Osteoblast (primary cell): ENCODE data around the gene GTF2A1L. TPM values are rescaled to one million over a fixed set of nuclear protein-coding genes. Genes with fewer than 3 reads are reported as not detected.

Experiments used
- DNase-seq: peaks from one replicate; pipeline ENCODE4 v3.0.0; 2011; ENCODE audit warnings: low spot score, mixed read lengths; ENCODE audit not compliant: insufficient read length; ENCODE audit errors: missing footprints
- H2AFZ ChIP-seq: 2 replicates; pipeline ENCODE4 v1.6.0; 2011; ENCODE audit warnings: mild to moderate bottlenecking, low read length
- H3K27ac ChIP-seq: 2 replicates; pipeline ENCODE4 v1.5.1; 2011; ENCODE audit warnings: mild to moderate bottlenecking, low read depth, low read length, moderate library complexity
- H3K27me3 ChIP-seq: 2 replicates; pipeline ENCODE4 v1.6.0; 2012; ENCODE audit warnings: mild to moderate bottlenecking, control low read depth, inconsistent platforms, low read length, moderate library complexity; ENCODE audit not compliant: insufficient read depth
- H3K36me3 ChIP-seq: 2 replicates; pipeline ENCODE4 v1.5.1; 2011; ENCODE audit warnings: mild to moderate bottlenecking, low read length, control low read depth, moderate library complexity; ENCODE audit not compliant: insufficient read depth
- H3K4me1 ChIP-seq: 2 replicates; pipeline ENCODE4 v1.5.1; 2011; ENCODE audit warnings: mild to moderate bottlenecking, low read length, control low read depth, moderate library complexity; ENCODE audit not compliant: insufficient read depth
- H3K4me2 ChIP-seq: 2 replicates; pipeline ENCODE4 v1.6.0; 2011; ENCODE audit warnings: mild to moderate bottlenecking, low read length; ENCODE audit not compliant: insufficient read depth
- H3K4me3 ChIP-seq: fragments of 200-600 bp; sonication (generic); 3 replicates; pipeline ENCODE4 v1.5.1; 2012; ENCODE audit warnings: mild to moderate bottlenecking, low read length, inconsistent platforms; ENCODE audit not compliant: insufficient read depth
- H3K79me2 ChIP-seq: 2 replicates; pipeline ENCODE4 v1.6.0; 2012; ENCODE audit warnings: mild to moderate bottlenecking, low read length, control low read depth, inconsistent platforms; ENCODE audit not compliant: insufficient read depth
- H3K9me3 ChIP-seq: 2 replicates; pipeline ENCODE4 v1.5.1; 2011; ENCODE audit warnings: low read depth, low read length, control low read depth
- H4K20me1 ChIP-seq: 2 replicates; pipeline ENCODE4 v1.6.0; 2012; ENCODE audit warnings: mild to moderate bottlenecking, low read length, control low read depth; ENCODE audit not compliant: insufficient read depth
- CTCF ChIP-seq: IDR thresholded peaks from 2 replicates; pipeline ENCODE4 v1.5.1; 2011; ENCODE audit warnings: mild to moderate bottlenecking, low read depth, low read length, moderate library complexity; ENCODE audit errors: extremely low read depth
- total RNA-seq: library from RNA; depleted of rRNA; stranded (reverse); fragments of >200 nt; gene quantifications from 2 replicates; pipeline ENCODE4 v1.2.3, GENCODE V29; 2012

The GTF2A1L gene
- total RNA-seq, 1 donor = 1.1 TPM

GRCh38 chr2:48574353-48575287, 43.0 kb upstream of the GTF2A1L start:
- no peak for TF ChIP-seq CTCF
- no peak overlapping the region for H3K27ac ChIP-seq
- no peaks in the 10 kb centered on the region for H3K36me3 ChIP-seq
- no peak overlapping the region for H3K4me3 ChIP-seq
- no peaks in the 10 kb centered on the region for H3K9me3 ChIP-seq
- no peak overlapping the region for H3K4me2 ChIP-seq
- H3K79me2 ChIP-seq = no peaks in the 10 kb centered on the region
- H4K20me1 ChIP-seq = no peaks in the 10 kb centered on the region
- H2AFZ ChIP-seq = no peak overlapping the region
- H3K27me3 ChIP-seq = no peaks in the 10 kb centered on the region
- DNase-seq = no peak
- no peaks in the 10 kb centered on the region for H3K4me1 ChIP-seq

- no peak overlapping the region for H3K4me3 ChIP-seq
- H3K36me3 ChIP-seq = no peaks in the 10 kb centered on the region
- no peaks in the 10 kb centered on the region for H4K20me1 ChIP-seq
- no peaks in the 10 kb centered on the region for H3K27me3 ChIP-seq
- no peaks in the 10 kb centered on the region for H3K4me1 ChIP-seq
- DNase-seq = no peak
- H2AFZ ChIP-seq = no peak overlapping the region
- H3K9me3 ChIP-seq = no peaks in the 10 kb centered on the region
- no peak overlapping the region for H3K27ac ChIP-seq
- TF ChIP-seq CTCF = no peak
- no peak overlapping the region for H3K4me2 ChIP-seq
- H3K79me2 ChIP-seq = no peaks in the 10 kb centered on the region
These were observed 39.3 kb upstream of the GTF2A1L start for GRCh38 chr2:48578313-48578712.

- H3K4me3 ChIP-seq = no peak overlapping the region
- no peak for DNase-seq
- no peaks in the 10 kb centered on the region for H3K9me3 ChIP-seq
- no peaks in the 10 kb centered on the region for H3K79me2 ChIP-seq
- no peaks in the 10 kb centered on the region for H3K4me1 ChIP-seq
- no peak overlapping the region for H3K27ac ChIP-seq
- TF ChIP-seq CTCF = no peak
- no peak overlapping the region for H2AFZ ChIP-seq
- no peak overlapping the region for H3K4me2 ChIP-seq
- no peaks in the 10 kb centered on the region for H3K27me3 ChIP-seq
- no peaks in the 10 kb centered on the region for H4K20me1 ChIP-seq
- no peaks in the 10 kb centered on the region for H3K36me3 ChIP-seq
These were observed 33.7 kb upstream of the GTF2A1L start for GRCh38 chr2:48583961-48584360.

GRCh38 chr2:48584551-48584950, 33.1 kb upstream of the GTF2A1L start:
- no peaks in the 10 kb centered on the region for H4K20me1 ChIP-seq

More at GRCh38 chr2:48584551-48584950, 33.1 kb upstream of the GTF2A1L start:
- Histone ChIP-seq H3K4me2 (no peak overlapping the region), H3K4me1 (no peaks in the 10 kb centered on the region), H3K79me2 (no peaks in the 10 kb centered on the region), H3K9me3 (no peaks in the 10 kb centered on the region), H2AFZ (no peak overlapping the region), H3K27ac (no peak overlapping the region), H3K36me3 (no peaks in the 10 kb centered on the region), H3K27me3 (no peaks in the 10 kb centered on the region), H3K4me3 (no peak overlapping the region)
- DNase-seq = no peak
- no peak for TF ChIP-seq CTCF
